CD4-positive, alpha-beta T cell treated with Interleukin-4 for 1 hour (primary cell): Measurements from ENCODE around the gene NTSR2.

Experiments used
- DNase-seq, 2 donors: peaks; one replicate each; pipeline ENCODE4 v3.0.0-alpha.2; 2020 to 2022

Gene NTSR2

GRCh38 chr2:11624893-11625292 lies 45.1 kb downstream of the NTSR2 start:
- DNase-seq: no peak

GRCh38 chr2:11622611-11623010 lies 47.4 kb downstream of the NTSR2 start:
- no peak for DNase-seq

GRCh38 chr2:11621410-11621809 lies 48.6 kb downstream of the NTSR2 start:
- DNase-seq: no peak

- no peak for DNase-seq
Observed at GRCh38 chr2:11618708-11619062, 51.3 kb downstream of the NTSR2 start.

GRCh38 chr2:11617984-11618707 lies 51.8 kb downstream of the NTSR2 start:
- DNase-seq: no peak

GRCh38 chr2:11617527-11617926 lies 52.5 kb downstream of the NTSR2 start:
- DNase-seq: no peak

- no peak for DNase-seq
Observed at GRCh38 chr2:11616851-11617415, 53.1 kb downstream of the NTSR2 start.

- DNase-seq: no peak
Observed at GRCh38 chr2:11616097-11616687, 53.8 kb downstream of the NTSR2 start.

- no peak for DNase-seq
Observed at GRCh38 chr2:11615209-11615608, 54.8 kb downstream of the NTSR2 start.

GRCh38 chr2:11613297-11613696 lies 56.7 kb downstream of the NTSR2 start:
- no peak for DNase-seq

GRCh38 chr2:11612553-11613215 lies 57.3 kb downstream of the NTSR2 start:
- DNase-seq: no peak

GRCh38 chr2:11611251-11611650 lies 58.7 kb downstream of the NTSR2 start:
- DNase-seq: no peak

GRCh38 chr2:11610624-11611242 lies 59.3 kb downstream of the NTSR2 start:
- DNase-seq: no peak
